ENCODE measurements around the gene TMEM263. TPM values are rescaled to one million over a fixed set of nuclear protein-coding genes. Genes with fewer than 3 reads are reported as not detected.
"Not testable (repeated sequence)": the region's sequence is repeated elsewhere in the genome, so short reads cannot be mapped to it uniquely, and the experiment has no call there.

TMEM263 gene
- total RNA-seq, 1 donor from 2014 or later, result 46.8 TPM

GRCh38 chr12:106986625-106987389, 31.1 kb downstream of the TMEM263 start, which contains the start of gene MTERF2:
Gene MTERF2, minus strand, starts transcription at chr12:106987146. Its CDS starts 8,432 bp downstream, at chr12:106978714.
- DNase-seq, result peak; percentile 97

GRCh38 chr12:106987846-106988245, 32.1 kb downstream of the TMEM263 start:
- DNase-seq, result no peak

- no peak for DNase-seq
Measured at GRCh38 chr12:106994579-106995220, 39.0 kb downstream of the TMEM263 start.

GRCh38 chr12:106996102-106996501, 40.4 kb downstream of the TMEM263 start:
- DNase-seq, result not testable (repeated sequence)

- DNase-seq, result no peak
Measured at GRCh38 chr12:106997916-106998315, 42.2 kb downstream of the TMEM263 start.

- DNase-seq, result no peak
Measured at GRCh38 chr12:106999446-106999845, 43.7 kb downstream of the TMEM263 start.

- not testable (repeated sequence) for DNase-seq
Measured at GRCh38 chr12:107002665-107003064, 47.0 kb downstream of the TMEM263 start.

- DNase-seq, result no peak
Measured at GRCh38 chr12:107007411-107007810, 51.7 kb downstream of the TMEM263 start.

GRCh38 chr12:107011519-107011918, 55.8 kb downstream of the TMEM263 start:
- DNase-seq, result no peak

GRCh38 chr12:107012736-107013425, 57.2 kb downstream of the TMEM263 start:
- no peak for DNase-seq

- no peak for DNase-seq
Measured at GRCh38 chr12:107014055-107014454, 58.3 kb downstream of the TMEM263 start.

GRCh38 chr12:107017042-107017441, 61.3 kb downstream of the TMEM263 start:
- DNase-seq, result no peak

GRCh38 chr12:107019546-107019945, 63.8 kb downstream of the TMEM263 start:
- DNase-seq, result no peak

Other genes with a start within 250 kb of the TMEM263 start
- 15.3 and 16.4 TPM in 2 replicates for gene RIC8B, start 181.2 kb upstream of the TMEM263 start, total RNA-seq
- gene MTERF2, start 31.2 kb downstream of the TMEM263 start, total RNA-seq, result 6.5 and 7.2 TPM in 2 replicates
- 17.4 and 19.2 TPM in 2 replicates for gene CRY1, start 137.6 kb downstream of the TMEM263 start, total RNA-seq